Mucosa of descending colon (tissue), 3 donors: ENCODE results near the gene CAVIN2. TPM values are rescaled to one million over a fixed set of nuclear protein-coding genes. Genes with fewer than 3 reads are reported as not detected.

Experiments used
- ATAC-seq: fragments of 200-7000 bp; cut with Tn5 transposase; one replicate; pipeline ENCODE4 v1.9.1; 2020; ENCODE audit warnings: mild to moderate bottlenecking, moderate library complexity
- DNase-seq, 3 donors: peaks; one replicate each; pipeline ENCODE4 v3.0.0-alpha.2; 2020
- H3K36me3 ChIP-seq: fragments of 200-600 bp; one replicate; pipeline ENCODE4 v1.8.0; 2021; ENCODE audit warnings: low read depth, mild to moderate bottlenecking
- H3K4me1 ChIP-seq: fragments of 200-600 bp; one replicate; pipeline ENCODE4 v1.8.0; 2021; ENCODE audit warnings: low read depth, mild to moderate bottlenecking
- H3K4me3 ChIP-seq: fragments of 200-600 bp; one replicate; pipeline ENCODE4 v1.8.0; 2021; ENCODE audit warnings: mild to moderate bottlenecking
- H3K9me3 ChIP-seq: fragments of 200-600 bp; one replicate; pipeline ENCODE4 v1.8.0; 2021; ENCODE audit warnings: mild to moderate bottlenecking
- intact Hi-C, 2 donors: fragments of 100-400 bp; cut with DNase I in 1 of 2; cut with micrococcal nuclease in 1 of 2; formaldehyde crosslinking; loops; one replicate each; pipeline versions ENCODE4 v1.11.0 to v1.11.1; 2022; cut with DNase I, micrococcal nuclease
- long read RNA-seq, 2 donors: library from polyadenylated mRNA; unstranded; transcript quantifications; one replicate each; pipeline ENCODE4 v2.0.0, GENCODE V29; 2019 to 2021
- total RNA-seq, 3 donors: library from RNA; stranded (reverse); fragmentation: NEBNext Ultra II Directional in 2 of 3; extraction: Animal tissue kit (Norgen Biotek cat#: 25700) in 2 of 3; gene quantifications; one replicate each; pipeline versions ENCODE4 v1.2.1 to v1.2.4, GENCODE V29; 2021 to 2023
- TF ChIP-seq, protein P1 (sequence below): fragments of 200-600 bp; IDR thresholded peaks from one replicate; pipeline ENCODE4 v1.8.0; 2022; ENCODE audit warnings: antibody characterized with exemption, mild to moderate bottlenecking
- donor health status: DM: no; HTN: no; CAD: no; lungs with moderate emphysema.
- donor health status: DM: no; HTN: no; CAD: no.
- donor health status: DM: no; HTN: yes; CAD: no.

Gene CAVIN2, protein sequence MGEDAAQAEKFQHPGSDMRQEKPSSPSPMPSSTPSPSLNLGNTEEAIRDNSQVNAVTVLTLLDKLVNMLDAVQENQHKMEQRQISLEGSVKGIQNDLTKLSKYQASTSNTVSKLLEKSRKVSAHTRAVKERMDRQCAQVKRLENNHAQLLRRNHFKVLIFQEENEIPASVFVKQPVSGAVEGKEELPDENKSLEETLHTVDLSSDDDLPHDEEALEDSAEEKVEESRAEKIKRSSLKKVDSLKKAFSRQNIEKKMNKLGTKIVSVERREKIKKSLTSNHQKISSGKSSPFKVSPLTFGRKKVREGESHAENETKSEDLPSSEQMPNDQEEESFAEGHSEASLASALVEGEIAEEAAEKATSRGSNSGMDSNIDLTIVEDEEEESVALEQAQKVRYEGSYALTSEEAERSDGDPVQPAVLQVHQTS
- 100 to 1,000 TPM in 1 of 3 donors, 10 to 100 TPM in 1, 1 to 10 TPM in 1; 6.7 to 154 (median 13.7) TPM for total RNA-seq
- long read RNA-seq, donor 1, transcript CAVIN2-201 (2 exons, 3,229 nt): major isoform, 353 of 360 reads
- long read RNA-seq, donor 1, partial matches to known transcripts: 6 of 360 reads
- long read RNA-seq, donor 1, other reads (novel, unspliced or antisense): 1 of 360 reads
- long read RNA-seq, donor 2, transcript CAVIN2-201 (2 exons, 3,229 nt): major isoform, 22 of 24 reads
- long read RNA-seq, donor 2, partial matches to known transcripts: 0 of 24 reads
- long read RNA-seq, donor 2, other reads (novel, unspliced or antisense): 2 of 24 reads

DNA sequence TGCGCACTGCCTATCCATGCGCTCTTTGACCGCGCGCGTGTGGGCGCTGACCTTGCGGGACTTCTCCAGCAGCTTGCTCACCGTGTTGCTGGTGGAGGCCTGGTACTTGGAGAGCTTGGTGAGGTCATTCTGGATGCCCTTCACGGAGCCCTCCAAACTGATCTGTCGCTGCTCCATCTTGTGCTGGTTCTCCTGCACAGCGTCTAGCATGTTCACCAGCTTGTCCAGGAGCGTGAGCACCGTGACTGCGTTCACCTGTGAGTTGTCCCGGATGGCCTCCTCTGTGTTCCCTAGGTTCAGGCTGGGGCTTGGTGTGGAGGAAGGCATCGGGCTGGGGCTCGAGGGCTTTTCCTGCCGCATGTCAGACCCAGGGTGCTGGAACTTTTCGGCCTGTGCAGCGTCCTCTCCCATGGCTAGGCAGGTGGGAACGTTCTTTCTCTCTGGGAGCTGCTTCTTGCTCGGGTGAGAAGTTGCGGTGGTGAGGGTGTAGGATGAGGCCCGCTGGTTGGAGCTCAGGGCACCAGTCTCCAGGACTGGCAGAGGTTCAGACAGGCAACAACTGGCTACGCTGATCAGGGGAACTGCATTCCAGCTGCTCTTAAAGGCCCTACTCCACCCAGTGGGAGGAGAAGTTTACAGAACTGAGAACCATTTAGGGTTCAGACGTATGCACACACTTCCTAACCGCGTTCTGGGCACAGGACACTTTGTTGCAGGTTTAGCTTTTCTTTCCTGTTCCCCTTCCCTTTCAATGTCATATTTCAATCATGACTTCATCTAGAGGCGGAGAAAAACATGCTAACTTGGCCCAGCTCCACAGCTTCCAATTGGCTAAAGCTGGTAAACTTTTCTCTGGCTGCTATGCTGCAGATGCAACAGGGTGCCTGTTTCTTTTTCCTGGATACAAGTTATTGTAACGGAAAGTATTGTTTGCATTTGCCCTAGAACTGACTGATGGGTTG lies at the start of gene CAVIN2:
Gene CAVIN2 (minus strand): TSS at position 574 of the 962 bp plus-strand sequence. CDS start 163 bp downstream, at position 411.
- intact Hi-C loops: no loop called here
- Histone ChIP-seq H3K9me3 (no peaks in the 10 kb centered on the region), H3K4me3 (no peak within 1 kb of the TSS), H3K4me1 (no peaks in the 10 kb centered on the region), H3K36me3 (no peaks in the 10 kb centered on the region)
- TF ChIP-seq, protein P1, sequence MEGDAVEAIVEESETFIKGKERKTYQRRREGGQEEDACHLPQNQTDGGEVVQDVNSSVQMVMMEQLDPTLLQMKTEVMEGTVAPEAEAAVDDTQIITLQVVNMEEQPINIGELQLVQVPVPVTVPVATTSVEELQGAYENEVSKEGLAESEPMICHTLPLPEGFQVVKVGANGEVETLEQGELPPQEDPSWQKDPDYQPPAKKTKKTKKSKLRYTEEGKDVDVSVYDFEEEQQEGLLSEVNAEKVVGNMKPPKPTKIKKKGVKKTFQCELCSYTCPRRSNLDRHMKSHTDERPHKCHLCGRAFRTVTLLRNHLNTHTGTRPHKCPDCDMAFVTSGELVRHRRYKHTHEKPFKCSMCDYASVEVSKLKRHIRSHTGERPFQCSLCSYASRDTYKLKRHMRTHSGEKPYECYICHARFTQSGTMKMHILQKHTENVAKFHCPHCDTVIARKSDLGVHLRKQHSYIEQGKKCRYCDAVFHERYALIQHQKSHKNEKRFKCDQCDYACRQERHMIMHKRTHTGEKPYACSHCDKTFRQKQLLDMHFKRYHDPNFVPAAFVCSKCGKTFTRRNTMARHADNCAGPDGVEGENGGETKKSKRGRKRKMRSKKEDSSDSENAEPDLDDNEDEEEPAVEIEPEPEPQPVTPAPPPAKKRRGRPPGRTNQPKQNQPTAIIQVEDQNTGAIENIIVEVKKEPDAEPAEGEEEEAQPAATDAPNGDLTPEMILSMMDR: no peak
- ATAC-seq: peak; percentile 83
- peak; percentile 41 to 55 (median 52) for DNase-seq

DNA sequence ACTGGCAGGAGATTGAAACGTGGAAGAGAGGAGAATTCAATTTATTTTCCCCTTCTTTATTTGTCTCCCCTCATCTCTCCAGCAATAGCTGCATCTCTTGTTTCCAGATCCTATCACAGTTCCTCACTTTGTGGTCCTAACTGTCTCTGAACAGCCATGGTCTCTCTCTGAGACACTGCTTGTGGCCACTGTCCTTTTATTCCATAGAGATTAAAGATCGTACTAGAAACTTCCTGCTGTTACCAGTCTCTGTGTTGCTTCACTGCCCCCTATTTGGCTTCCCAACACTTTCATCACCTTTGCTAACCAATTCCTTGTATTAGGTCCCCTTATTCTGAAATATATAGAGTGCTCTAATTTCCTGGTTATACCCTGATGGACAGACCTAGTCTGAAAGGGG lies 48.9 kb upstream of the CAVIN2 start:
- Histone ChIP-seq H3K4me3 (no peak overlapping the region), H3K4me1 (no peaks in the 10 kb centered on the region), H3K36me3 (no peaks in the 10 kb centered on the region), H3K9me3 (no peaks in the 10 kb centered on the region)
- TF ChIP-seq, protein P1: no peak
- no peak for DNase-seq
- intact Hi-C loops: no loop called here
- no peak for ATAC-seq

DNA sequence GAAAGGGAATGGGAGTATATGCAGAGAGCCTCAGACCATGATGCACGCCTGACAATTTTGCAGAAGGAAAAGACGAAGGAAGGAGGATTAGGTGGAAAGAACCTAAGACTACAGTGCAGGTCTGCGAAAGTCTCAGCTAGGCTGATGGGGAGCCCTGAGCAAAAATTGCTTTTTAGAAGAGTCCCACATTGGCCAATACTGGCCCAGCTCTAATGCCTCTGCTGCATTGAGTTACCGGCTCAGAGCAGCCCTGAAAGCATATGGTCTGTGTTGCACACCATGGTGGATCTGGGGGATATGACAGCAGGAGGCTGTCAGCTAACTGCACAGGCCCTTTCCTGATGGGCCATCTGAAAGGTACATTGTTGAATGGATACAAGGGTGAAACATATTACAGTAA lies 48.3 kb upstream of the CAVIN2 start:
- Histone ChIP-seq H3K4me1 (no peaks in the 10 kb centered on the region), H3K36me3 (no peaks in the 10 kb centered on the region), H3K4me3 (no peak overlapping the region), H3K9me3 (no peaks in the 10 kb centered on the region)
- ATAC-seq: no peak
- intact Hi-C loops: no loop called here
- TF ChIP-seq, protein P1: no peak
- no peak for DNase-seq

DNA sequence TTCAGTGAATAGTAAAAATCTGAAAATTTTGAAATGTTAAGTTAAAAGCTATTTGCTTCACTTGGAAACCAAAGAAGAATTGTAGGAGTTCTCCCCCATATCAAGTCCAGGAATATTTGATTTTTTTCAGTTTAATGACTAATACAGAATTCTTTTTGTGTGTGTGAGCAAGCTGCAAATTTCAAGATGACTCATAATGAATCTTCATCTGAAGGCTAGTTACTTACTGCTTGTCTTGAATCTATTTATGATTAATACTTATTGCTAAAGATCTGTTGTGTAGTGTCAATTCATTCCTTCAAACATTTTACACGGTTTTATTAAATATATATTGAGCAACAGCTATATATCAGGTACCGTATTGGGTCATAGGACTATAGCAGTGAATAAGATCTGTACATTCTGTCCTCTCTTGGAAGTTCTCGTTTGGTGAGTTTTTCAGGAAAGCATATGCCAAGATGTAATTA lies 47.8 kb upstream of the CAVIN2 start:
- TF ChIP-seq, protein P1: no peak
- H3K4me3 ChIP-seq: no peak overlapping the region
- H3K9me3 ChIP-seq: no peaks in the 10 kb centered on the region
- intact Hi-C loops: no loop called here
- no peaks in the 10 kb centered on the region for H3K4me1 ChIP-seq
- no peaks in the 10 kb centered on the region for H3K36me3 ChIP-seq
- DNase-seq (no peak), ATAC-seq (no peak)

DNA sequence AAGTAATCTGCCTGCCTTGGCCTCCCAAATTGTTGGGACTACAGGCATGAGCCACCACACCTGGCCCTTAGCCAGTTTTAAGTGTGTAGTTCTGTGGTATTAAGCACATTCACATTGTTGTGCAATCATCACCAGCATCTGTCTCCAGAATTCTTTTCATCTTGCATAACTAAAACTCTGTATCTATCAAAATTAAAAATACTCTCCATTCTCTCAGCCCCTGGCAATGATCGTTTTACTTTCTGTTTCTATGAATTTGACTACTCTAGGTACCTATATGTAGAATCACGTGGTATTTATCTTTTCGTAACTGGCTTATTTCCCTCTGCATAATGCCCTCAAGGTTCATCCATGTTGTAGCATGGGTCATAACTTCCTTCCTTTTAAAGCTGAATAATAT lies 45.5 kb upstream of the CAVIN2 start:
- intact Hi-C loops: no loop called here
- DNase-seq: no peak
- ATAC-seq: no peak

More for the DNA sequence above, 45.5 kb upstream of the CAVIN2 start:
- TF ChIP-seq, protein P1: no peak
- Histone ChIP-seq H3K36me3 (no peaks in the 10 kb centered on the region), H3K4me1 (no peaks in the 10 kb centered on the region), H3K9me3 (no peaks in the 10 kb centered on the region), H3K4me3 (no peak overlapping the region)
